HG03575 (cell line): ENCODE data around the gene MAD1L1.
"Not testable (repeated sequence)": the region's sequence is repeated elsewhere in the genome, so short reads cannot be mapped to it uniquely, and the experiment has no call there.

Source experiments
- ATAC-seq: cut with Tn5 transposase; IDR thresholded peaks from one replicate; pipeline ENCODE4 v1.9.1; 2021; ENCODE audit not compliant: unreplicated experiment, insufficient number of reproducible peaks, low FRiP score; ENCODE audit errors: extremely low read depth

MAD1L1 gene

GRCh38 chr7:1998146-1998545, 234.6 kb downstream of the MAD1L1 start:
- ATAC-seq: no peak

DNA sequence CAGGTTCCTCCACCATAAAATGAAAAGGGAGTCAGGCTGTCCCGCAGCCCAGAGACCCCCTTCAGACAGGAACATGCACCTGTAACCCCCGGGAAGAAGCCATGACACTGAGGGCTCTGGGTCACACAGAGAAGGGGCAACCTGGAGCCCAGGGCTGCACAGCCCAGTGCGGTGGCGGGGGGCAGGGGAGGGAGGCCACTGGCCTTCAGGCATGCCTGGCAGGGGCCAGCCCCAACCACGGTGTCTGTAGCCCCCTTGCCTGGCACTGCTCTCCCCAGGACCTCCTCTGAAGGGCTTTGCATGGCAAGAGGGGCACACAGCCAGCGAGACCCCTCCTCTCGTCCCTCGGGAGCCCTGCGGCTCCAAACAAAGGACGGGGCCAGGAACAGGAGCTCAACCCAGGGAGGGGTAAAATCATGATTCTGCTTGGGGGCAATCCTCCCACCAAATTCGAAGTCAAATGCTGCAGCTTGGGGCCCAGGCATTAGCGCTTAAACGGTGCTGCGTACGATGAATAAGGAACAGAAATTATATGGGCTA, 235.1 kb downstream of the MAD1L1 start:
- ATAC-seq: no peak

DNA sequence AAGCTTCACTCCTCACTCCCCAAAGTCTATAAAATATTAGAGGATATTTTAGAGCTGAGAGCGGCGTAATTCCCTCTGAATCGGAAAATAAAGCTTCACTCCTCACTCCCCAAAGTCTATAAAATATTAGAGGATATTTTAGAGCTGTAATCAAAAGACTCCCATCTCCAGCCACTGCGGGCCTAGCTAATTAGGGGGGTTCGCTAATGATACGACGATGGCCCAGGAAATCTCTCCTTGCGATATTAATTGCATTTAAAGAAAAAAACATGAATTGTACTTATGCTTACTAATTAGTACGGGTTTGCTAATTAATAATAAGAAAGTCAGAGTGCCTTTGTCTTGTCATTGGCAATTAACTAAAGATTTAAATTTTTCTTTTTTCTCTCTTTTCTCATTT, 235.9 kb downstream of the MAD1L1 start:
- ATAC-seq: no peak

DNA sequence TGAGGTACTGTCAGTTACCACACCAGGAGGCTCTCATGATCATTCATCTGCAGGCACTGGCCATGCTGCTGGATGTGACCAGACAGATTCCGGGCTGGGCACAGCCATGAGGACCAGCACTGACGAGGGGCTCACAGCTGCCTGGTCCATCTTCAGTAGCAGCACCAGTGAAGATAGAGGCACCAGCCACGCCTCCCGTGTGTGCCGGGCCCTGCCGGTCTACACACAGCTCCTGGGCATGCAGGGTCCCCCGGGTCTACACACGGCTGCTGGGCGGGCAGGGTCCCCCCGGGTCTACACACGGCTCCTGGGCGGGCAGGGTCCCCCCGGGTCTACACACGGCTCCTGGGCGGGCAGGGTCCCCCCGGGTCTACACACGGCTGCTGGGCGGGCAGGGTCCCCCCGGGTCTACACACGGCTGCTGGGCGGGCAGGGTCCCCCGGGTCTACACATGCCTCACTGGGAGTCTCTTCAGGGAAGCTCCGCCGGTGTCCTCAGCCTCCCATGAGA, 236.8 kb downstream of the MAD1L1 start:
- ATAC-seq: not testable (repeated sequence)

DNA sequence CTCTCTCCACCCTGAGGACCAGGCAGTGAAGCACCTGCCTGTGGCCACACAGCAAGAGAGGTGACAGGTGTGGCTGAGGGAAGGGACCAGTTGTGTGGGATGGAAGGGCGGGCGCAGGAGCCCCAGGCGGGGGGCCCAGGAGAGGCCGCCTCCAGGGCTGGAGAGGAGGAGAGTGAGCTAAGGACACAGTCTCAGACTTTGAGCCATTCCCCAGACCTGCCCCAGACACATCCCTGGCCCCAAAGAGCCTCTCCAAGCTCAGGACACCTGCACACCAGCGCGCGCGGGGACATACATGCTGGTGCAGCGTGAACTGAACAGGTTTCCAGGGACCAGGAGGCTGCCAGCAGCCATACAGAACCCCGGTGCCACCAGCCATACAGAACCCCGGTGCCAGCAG, 237.3 kb downstream of the MAD1L1 start:
- no peak for ATAC-seq

DNA sequence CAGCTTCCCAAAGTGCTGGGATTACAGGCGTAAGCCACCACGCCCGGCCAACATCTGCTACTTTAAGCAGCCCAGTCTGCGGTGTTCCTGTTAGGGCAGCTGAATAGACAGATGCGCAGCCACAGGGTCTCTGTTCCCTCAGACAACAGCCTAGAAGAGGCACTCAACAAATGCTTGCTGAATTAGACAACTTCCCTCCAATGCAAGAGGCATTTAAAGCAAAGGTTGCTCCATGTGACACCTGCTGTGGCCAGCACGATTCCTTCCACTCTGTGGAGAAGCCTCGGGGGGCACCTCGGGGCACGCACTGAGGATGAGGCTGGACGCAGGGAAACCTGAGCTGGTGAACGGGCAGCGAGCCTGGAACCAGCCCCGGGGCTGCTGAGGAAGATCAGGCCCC, 237.8 kb downstream of the MAD1L1 start:
- ATAC-seq: no peak

DNA sequence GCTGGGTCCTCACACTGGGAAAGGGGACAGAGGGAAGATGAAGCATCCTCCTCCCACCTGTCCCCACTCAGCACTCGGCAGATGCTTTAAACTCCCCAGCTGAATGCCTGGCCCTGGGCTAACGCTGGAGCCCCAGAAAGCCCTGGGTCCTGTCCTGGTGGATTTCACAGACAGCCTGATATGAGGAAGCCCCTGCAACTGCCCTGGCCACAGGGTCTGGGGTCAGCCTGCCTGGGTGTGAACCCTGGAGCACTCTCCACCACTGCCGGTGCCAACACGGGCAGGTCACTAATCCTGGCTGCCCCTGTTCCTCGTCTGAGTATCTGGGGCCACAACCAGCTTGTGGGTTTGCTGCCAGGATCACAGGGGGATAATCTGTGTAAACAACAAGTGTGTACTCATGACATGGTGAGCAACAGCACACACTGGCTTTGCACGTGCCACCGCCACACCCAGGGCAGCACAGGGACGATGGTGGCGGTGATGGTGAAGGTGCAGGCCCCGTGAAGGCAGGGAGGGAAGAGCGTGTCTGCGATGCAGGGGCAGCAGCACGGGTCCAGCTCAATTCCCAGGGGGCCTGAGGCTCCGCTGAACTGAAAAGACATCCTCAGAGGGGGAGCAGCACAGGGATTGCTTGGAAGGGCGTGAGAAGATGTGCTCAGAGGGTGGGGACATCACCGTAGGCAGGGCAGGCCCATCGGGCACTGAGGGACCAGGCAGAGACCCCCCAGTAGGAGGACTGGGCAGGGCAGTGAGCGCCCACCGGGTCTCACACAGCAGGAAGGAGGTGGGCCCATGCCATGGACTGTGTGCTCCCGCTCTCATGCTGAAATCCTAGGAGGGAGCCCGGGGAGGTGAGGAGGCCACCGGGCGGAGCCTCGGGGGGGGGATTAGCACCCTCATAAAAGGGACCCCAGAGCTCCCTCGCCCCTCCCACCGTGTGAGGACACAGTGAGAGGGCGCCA, 238.7 kb downstream of the MAD1L1 start:
- no peak for ATAC-seq

GRCh38 chr7:1993031-1993695, 239.6 kb downstream of the MAD1L1 start:
- ATAC-seq: no peak

- ATAC-seq: no peak
Measured at GRCh38 chr7:1992554-1992953, 240.2 kb downstream of the MAD1L1 start.

- ATAC-seq: no peak
Measured at GRCh38 chr7:1990001-1990670, 242.6 kb downstream of the MAD1L1 start.

DNA sequence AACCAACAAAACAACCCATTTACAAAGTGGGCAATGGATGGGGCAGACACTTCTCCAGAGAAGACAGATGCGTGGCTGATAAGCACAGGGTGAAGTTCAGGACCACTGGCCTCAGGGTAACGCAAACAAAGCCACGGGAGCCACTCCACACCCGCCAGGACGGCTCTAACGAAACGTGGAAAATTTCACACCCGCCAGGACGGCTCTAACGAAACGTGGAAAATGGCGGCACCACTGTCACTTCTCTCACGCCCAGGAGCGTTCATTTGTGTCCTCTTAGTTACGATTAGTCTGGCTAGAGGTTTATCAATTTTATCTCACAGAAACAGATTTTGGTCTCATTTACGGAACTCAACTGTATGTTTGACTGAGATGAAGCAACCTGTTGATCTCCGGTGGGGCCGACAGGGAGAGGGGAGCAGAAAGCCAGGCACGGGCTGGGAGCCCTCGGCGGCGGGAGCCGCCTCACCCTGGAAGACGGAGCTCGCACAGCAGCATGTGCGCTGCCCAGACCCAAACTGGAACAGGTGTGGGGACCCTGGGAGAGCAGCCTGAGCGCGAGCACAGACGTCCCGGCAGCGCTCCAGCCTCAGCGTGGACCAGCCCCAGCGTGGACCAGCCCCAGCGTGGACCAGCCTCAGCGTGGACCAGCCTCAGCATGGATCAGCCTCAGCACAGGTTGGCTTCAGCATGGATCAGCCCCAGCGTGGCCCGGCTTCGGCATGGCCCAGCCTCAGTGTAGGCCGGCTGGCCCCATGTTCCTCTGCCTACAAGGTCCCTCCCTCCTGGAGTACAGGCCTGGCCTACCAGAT, 243.5 kb downstream of the MAD1L1 start:
- no peak for ATAC-seq

DNA sequence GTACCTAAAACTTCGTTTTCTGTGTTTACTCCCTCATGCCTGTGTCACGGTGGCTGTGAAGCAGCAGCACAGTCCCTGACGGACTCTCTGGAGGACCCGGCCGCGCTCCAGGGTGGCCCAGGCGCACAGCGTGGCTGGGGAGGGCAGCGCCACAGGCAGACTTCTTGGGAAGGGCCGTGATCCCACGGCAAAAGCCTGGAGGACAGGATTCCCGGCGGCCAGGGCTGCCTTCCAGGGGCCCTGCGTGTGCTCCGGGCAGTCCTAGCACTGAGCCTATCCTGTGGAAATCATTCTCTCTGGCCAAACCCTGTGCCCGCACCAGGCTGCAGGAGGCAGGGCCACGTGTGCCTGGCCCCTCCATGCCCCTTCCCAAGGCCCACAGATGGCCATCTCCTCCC, 244.2 kb downstream of the MAD1L1 start:
- no peak for ATAC-seq

DNA sequence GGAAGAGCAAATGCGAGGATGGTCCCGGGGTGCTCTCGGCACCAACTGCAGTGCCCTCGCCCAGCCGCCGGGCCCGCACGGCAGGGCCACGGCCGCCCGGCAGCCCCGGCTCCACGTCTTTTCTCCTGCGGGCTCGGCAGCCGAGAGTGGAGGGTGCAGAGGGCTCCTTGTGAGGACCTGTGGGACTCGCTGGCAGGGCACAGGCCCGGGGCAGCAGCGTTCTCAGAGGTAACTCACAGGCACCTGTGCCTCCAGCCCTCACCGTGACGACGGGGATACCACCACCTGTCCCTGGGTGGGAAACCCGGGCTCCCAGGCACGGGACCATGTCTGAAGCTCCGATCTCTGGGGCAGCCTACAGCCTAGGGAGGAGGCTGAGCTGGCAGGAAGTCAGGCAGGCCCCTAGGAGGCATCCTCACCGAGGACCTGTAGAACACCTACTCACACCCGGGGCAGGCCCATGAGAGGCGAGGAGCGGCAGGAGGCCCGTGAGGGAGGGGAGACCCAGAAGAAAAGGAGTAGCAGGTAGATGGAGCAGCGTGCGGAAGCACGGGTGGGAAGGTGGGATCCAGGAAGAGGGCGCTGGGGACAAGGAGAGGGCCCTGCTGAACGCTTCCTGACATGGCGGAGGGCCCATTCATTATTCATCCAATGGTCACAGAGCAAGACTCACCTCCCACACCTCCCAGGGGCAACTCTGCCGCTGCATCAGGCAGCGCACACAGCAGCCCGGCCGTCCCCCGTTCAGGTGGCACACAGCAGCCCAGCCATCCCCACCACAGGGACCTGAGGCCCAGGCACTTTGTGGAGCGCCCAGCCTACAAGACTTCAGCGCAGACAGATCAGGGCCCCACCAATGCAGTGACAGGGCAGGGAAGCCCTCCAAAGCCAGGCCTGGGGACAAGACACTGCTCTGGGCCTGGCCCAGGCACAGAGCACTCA, 244.9 kb downstream of the MAD1L1 start:
- no peak for ATAC-seq

- ATAC-seq: no peak
Measured at GRCh38 chr7:1987084-1987535, 245.6 kb downstream of the MAD1L1 start.

DNA sequence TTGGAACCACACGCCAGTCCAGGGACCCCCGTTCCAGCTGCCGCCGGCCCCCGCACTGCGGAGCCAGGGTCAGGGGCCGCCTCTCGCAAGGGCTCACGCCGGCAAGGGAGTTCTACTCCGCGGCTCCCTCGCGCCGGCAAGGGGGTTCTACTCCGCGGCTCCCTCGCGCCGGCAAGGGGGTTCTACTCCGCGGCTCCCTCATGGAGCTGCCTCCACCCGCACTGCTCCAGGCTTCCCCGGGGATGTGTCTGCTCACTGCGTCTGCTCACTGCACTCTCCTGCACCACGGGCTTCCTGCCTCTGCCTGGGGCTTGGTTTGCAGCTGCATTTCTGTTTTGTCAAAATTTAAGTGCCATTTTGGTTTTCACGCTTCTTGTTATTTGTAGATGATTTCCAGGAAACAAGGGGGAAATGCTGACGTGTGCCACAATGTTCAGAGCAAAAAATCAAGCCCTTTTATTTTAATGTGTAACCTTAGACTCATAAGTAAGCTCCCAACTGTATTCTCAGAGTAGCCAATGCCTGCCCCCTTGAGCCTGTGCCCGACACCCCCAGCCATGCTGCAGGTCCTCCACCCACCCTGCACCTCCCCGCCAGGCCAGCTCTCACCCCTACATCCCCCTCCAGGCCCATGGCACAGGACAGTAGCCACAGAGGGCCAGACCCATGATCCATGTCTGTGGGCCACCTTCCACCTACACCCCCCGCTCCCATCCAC, 246.2 kb downstream of the MAD1L1 start:
- no peak for ATAC-seq

- no peak for ATAC-seq
Measured at GRCh38 chr7:1985936-1986335, 246.8 kb downstream of the MAD1L1 start.

- ATAC-seq: no peak
Measured at GRCh38 chr7:1985042-1985441, 247.7 kb downstream of the MAD1L1 start.
